Measurements from ENCODE around the gene MYBPC1. TPM values are rescaled to one million over a fixed set of nuclear protein-coding genes. Genes with fewer than 3 reads are reported as not detected.
A peak's percentile ranks its signal among the peaks of the same experiment; 100 is the strongest.

The MYBPC1 gene, protein sequence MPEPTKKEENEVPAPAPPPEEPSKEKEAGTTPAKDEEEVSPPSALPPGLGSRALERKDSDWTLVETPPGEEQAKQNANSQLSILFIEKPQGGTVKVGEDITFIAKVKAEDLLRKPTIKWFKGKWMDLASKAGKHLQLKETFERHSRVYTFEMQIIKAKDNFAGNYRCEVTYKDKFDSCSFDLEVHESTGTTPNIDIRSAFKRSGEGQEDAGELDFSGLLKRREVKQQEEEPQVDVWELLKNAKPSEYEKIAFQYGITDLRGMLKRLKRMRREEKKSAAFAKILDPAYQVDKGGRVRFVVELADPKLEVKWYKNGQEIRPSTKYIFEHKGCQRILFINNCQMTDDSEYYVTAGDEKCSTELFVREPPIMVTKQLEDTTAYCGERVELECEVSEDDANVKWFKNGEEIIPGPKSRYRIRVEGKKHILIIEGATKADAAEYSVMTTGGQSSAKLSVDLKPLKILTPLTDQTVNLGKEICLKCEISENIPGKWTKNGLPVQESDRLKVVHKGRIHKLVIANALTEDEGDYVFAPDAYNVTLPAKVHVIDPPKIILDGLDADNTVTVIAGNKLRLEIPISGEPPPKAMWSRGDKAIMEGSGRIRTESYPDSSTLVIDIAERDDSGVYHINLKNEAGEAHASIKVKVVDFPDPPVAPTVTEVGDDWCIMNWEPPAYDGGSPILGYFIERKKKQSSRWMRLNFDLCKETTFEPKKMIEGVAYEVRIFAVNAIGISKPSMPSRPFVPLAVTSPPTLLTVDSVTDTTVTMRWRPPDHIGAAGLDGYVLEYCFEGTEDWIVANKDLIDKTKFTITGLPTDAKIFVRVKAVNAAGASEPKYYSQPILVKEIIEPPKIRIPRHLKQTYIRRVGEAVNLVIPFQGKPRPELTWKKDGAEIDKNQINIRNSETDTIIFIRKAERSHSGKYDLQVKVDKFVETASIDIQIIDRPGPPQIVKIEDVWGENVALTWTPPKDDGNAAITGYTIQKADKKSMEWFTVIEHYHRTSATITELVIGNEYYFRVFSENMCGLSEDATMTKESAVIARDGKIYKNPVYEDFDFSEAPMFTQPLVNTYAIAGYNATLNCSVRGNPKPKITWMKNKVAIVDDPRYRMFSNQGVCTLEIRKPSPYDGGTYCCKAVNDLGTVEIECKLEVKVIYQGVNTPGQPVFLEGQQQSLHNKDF
- polyA plus RNA-seq (2013, experiment 1 of 2): not detected
- polyA plus RNA-seq (2013, experiment 2 of 2): not detected

GRCh38 chr12:101594700-101595099 is at the start of gene MYBPC1:
MYBPC1 (plus strand) TSS chr12:101594971; CDS start chr12:101595071, 100 bp downstream.
- Histone ChIP-seq H3K14ac (ENCODE audit: low read length) (no peak within 1 kb of the TSS), H2BK5ac (ENCODE audit: low read length) (no peak within 1 kb of the TSS), H2BK120ac (ENCODE audit: low read depth, low read length) (no peak within 1 kb of the TSS), H2BK12ac (ENCODE audit: low read length) (no peak within 1 kb of the TSS), H3K36me3 (replicated peaks in 1 of 2; ENCODE audit: control insufficient read depth in 2 of 2, insufficient read depth in 2 of 2, low read length in 2 of 2) (no peaks in the 10 kb centered on the region), H3K18ac (ENCODE audit: low read length) (no peak within 1 kb of the TSS), H3K23ac (ENCODE audit: low read depth, low read length, poor library complexity) (no peak within 1 kb of the TSS), H3K9ac (ENCODE audit: low read depth, low read length, poor library complexity) (no peak within 1 kb of the TSS), H3K4me2 (ENCODE audit: insufficient read depth, low read length, poor library complexity, severe bottlenecking) (no peak within 1 kb of the TSS), H2AFZ (ENCODE audit: low read length) (no peak within 1 kb of the TSS), H2AK5ac (ENCODE audit: low read depth, low read length) (no peak within 1 kb of the TSS), H4K8ac (ENCODE audit: low read depth, low read length) (no peak within 1 kb of the TSS), H3K4me1 (ENCODE audit: control insufficient read depth in 2 of 2, insufficient read depth in 1 of 2, low read depth in 1 of 2, low read length in 2 of 2) (no peaks in the 10 kb centered on the region), H3K4me3 (ENCODE audit: low read length in 2 of 2) (no peak within 1 kb of the TSS), H3K27me3 (ENCODE audit: control insufficient read depth in 3 of 3, insufficient read depth in 3 of 3, low read depth in 1 of 3, low read length in 3 of 3) (no peaks in the 10 kb centered on the region), H2BK15ac (ENCODE audit: low read length) (no peak within 1 kb of the TSS), H3K9me3 (replicated peaks in 1 of 2; ENCODE audit: control insufficient read depth in 2 of 2, insufficient read depth in 1 of 2, low read depth in 1 of 2, low read length in 2 of 2) (no peaks in the 10 kb centered on the region), H3K27ac (replicated peaks; ENCODE audit: low read length) (no peak within 1 kb of the TSS), H4K91ac (ENCODE audit: low read depth, low read length, poor library complexity) (no peak within 1 kb of the TSS), H3K4ac (ENCODE audit: low read length) (no peak within 1 kb of the TSS), H3K79me1 (ENCODE audit: low read depth, low read length) (no peaks in the 10 kb centered on the region)
- no CpG with 5 or more reads among the region's 6 CpGs for WGBS, 2 donors (ENCODE audit: extremely low coverage in 2 of 2, insufficient read length in 2 of 2, insufficient replicate concordance in 1 of 2)
- no peak for DNase-seq (ENCODE audit: low spot score)

GRCh38 chr12:101551362-101552114 is 43.2 kb upstream of the MYBPC1 start:
- H2BK5ac ChIP-seq (ENCODE audit: low read length): no peak overlapping the region
- no peak overlapping the region for H4K8ac ChIP-seq (ENCODE audit: low read depth, low read length)
- no peaks in the 10 kb centered on the region for H3K4me1 ChIP-seq (ENCODE audit: control insufficient read depth in 2 of 2, insufficient read depth in 1 of 2, low read depth in 1 of 2, low read length in 2 of 2)
- H4K91ac ChIP-seq (ENCODE audit: low read depth, low read length, poor library complexity): no peak overlapping the region
- H2BK15ac ChIP-seq (ENCODE audit: low read length): no peak overlapping the region
- no peak overlapping the region for H3K27ac ChIP-seq (replicated peaks; ENCODE audit: low read length)
- H2AK5ac ChIP-seq (ENCODE audit: low read depth, low read length): no peak overlapping the region
- H3K23ac ChIP-seq (ENCODE audit: low read depth, low read length, poor library complexity): no peak overlapping the region
- no peak overlapping the region for H3K18ac ChIP-seq (ENCODE audit: low read length)
- no peaks in the 10 kb centered on the region for H3K9me3 ChIP-seq (replicated peaks in 1 of 2; ENCODE audit: control insufficient read depth in 2 of 2, insufficient read depth in 1 of 2, low read depth in 1 of 2, low read length in 2 of 2)
- H3K27me3 ChIP-seq (ENCODE audit: control insufficient read depth in 3 of 3, insufficient read depth in 3 of 3, low read depth in 1 of 3, low read length in 3 of 3): no peaks in the 10 kb centered on the region
- H3K4me3 ChIP-seq (ENCODE audit: low read length in 2 of 2): no peak overlapping the region
- no peak for DNase-seq (ENCODE audit: low spot score)
- no peak overlapping the region for H3K9ac ChIP-seq (ENCODE audit: low read depth, low read length, poor library complexity)
- H3K79me1 ChIP-seq (ENCODE audit: low read depth, low read length): no peaks in the 10 kb centered on the region
- peak overlapping the region; percentile 11 for H2AFZ ChIP-seq (ENCODE audit: low read length)
- no peak overlapping the region for H3K4me2 ChIP-seq (ENCODE audit: insufficient read depth, low read length, poor library complexity, severe bottlenecking)
- no CpG with 5 or more reads among the region's 6 CpGs for WGBS, 2 donors (ENCODE audit: extremely low coverage in 2 of 2, insufficient read length in 2 of 2, insufficient replicate concordance in 1 of 2)
- H2BK120ac ChIP-seq (ENCODE audit: low read depth, low read length): no peak overlapping the region
- no peak overlapping the region for H3K4ac ChIP-seq (ENCODE audit: low read length)
- H3K36me3 ChIP-seq (replicated peaks in 1 of 2; ENCODE audit: control insufficient read depth in 2 of 2, insufficient read depth in 2 of 2, low read length in 2 of 2): no peaks in the 10 kb centered on the region
- H3K14ac ChIP-seq (ENCODE audit: low read length): no peak overlapping the region
- H2BK12ac ChIP-seq (ENCODE audit: low read length): no peak overlapping the region

- Histone ChIP-seq H2BK5ac (ENCODE audit: low read length) (no peak overlapping the region), H4K8ac (ENCODE audit: low read depth, low read length) (no peak overlapping the region), H3K9ac (ENCODE audit: low read depth, low read length, poor library complexity) (no peak overlapping the region), H2AK5ac (ENCODE audit: low read depth, low read length) (no peak overlapping the region), H3K36me3 (replicated peaks in 1 of 2; ENCODE audit: control insufficient read depth in 2 of 2, insufficient read depth in 2 of 2, low read length in 2 of 2) (no peaks in the 10 kb centered on the region), H3K14ac (ENCODE audit: low read length) (no peak overlapping the region), H3K9me3 (replicated peaks in 1 of 2; ENCODE audit: control insufficient read depth in 2 of 2, insufficient read depth in 1 of 2, low read depth in 1 of 2, low read length in 2 of 2) (no peaks in the 10 kb centered on the region), H2BK15ac (ENCODE audit: low read length) (no peak overlapping the region), H3K27ac (replicated peaks; ENCODE audit: low read length) (no peak overlapping the region), H3K4ac (ENCODE audit: low read length) (no peak overlapping the region), H3K27me3 (ENCODE audit: control insufficient read depth in 3 of 3, insufficient read depth in 3 of 3, low read depth in 1 of 3, low read length in 3 of 3) (no peaks in the 10 kb centered on the region), H2AFZ (ENCODE audit: low read length) (no peak overlapping the region), H3K79me1 (ENCODE audit: low read depth, low read length) (no peaks in the 10 kb centered on the region), H2BK120ac (ENCODE audit: low read depth, low read length) (no peak overlapping the region), H3K4me2 (ENCODE audit: insufficient read depth, low read length, poor library complexity, severe bottlenecking) (no peak overlapping the region), H3K4me3 (ENCODE audit: low read length in 2 of 2) (no peak overlapping the region), H4K91ac (ENCODE audit: low read depth, low read length, poor library complexity) (no peak overlapping the region), H2BK12ac (ENCODE audit: low read length) (no peak overlapping the region), H3K4me1 (ENCODE audit: control insufficient read depth in 2 of 2, insufficient read depth in 1 of 2, low read depth in 1 of 2, low read length in 2 of 2) (no peaks in the 10 kb centered on the region), H3K18ac (ENCODE audit: low read length) (no peak overlapping the region), H3K23ac (ENCODE audit: low read depth, low read length, poor library complexity) (no peak overlapping the region)
- WGBS, 2 donors (ENCODE audit: extremely low coverage in 2 of 2, insufficient read length in 2 of 2, insufficient replicate concordance in 1 of 2): no CpG with 5 or more reads among the region's 4 CpGs
- no peak for DNase-seq (ENCODE audit: low spot score)
Measured at GRCh38 chr12:101552277-101552676, 42.5 kb upstream of the MYBPC1 start.

All from neuronal stem cell (in vitro differentiated cells).